Measurements from ENCODE around the gene LOXL1.

Gene LOXL1

GRCh38 chr15:73902121-73903020, 23.9 kb upstream of the LOXL1 start:
- no peaks in the 10 kb centered on the region; the same call in 1 of the 2 replicates for H3K27me3 ChIP-seq (ENCODE audit: insufficient read depth, low read length)

DNA sequence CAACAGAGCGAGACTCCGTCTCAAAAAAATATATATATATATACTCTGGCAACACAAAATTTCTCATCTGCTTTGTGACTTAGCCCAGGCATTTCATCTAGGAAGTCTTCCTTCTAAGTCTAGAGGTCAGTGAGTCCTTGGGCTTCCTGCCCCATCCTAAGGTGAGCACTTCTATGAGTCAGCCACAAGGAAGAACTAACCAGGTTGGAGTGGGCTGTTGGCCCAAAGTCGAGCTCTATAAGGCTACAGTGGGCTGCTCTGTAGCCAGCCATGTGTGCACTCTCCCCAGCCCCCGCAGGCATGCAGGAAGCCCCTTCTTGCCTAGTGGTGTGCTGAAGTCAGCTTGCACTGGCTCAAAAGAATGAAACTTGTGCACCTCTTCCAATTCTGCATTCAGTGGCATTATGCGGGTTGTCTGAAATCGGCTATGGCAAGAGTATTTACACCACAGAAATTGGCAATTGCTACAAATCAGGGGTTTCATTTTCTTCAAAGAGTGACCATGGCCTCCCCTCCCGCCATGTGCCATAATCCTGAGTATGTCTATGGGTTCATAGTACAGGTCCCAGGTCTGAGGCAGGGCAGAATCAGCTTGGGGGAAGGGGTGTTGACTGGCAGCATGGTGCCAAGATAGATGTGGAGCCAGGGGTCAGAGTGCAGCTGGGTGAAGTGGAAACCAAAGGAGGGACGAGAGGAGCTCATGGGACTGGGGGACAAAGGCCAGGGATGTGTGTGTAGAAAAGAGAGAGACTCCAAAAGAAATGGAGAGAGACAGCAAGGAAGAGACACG, 22.0 kb upstream of the LOXL1 start:
- no peak overlapping the region for H3K4me2 ChIP-seq (ENCODE audit: low read length)
- no peak overlapping the region for H2AFZ ChIP-seq (ENCODE audit: low read length)
- no peak overlapping the region for H3K27ac ChIP-seq (ENCODE audit: low read depth, low read length, poor library complexity, severe bottlenecking)
- no peaks in the 10 kb centered on the region for H3K79me2 ChIP-seq (ENCODE audit: insufficient read depth, low read length)
- no peaks in the 10 kb centered on the region for H3K9me3 ChIP-seq (ENCODE audit: low read length)
- H3F3A ChIP-seq (ENCODE audit: insufficient read depth, low read length) = no peaks in the 10 kb centered on the region
- H3K4me3 ChIP-seq (ENCODE audit: low read depth, low read length, poor library complexity, severe bottlenecking) = no peak overlapping the region
- no peaks in the 10 kb centered on the region for H3K36me3 ChIP-seq (ENCODE audit: insufficient read depth, low read length)
- no peaks in the 10 kb centered on the region; the same call in 1 of the 2 replicates for H3K27me3 ChIP-seq (ENCODE audit: insufficient read depth, low read length)
- no peaks in the 10 kb centered on the region for H4K20me1 ChIP-seq (ENCODE audit: insufficient read depth, low read length)
- no peak for TF ChIP-seq EZH2 (IDR thresholded peaks at IDR 0.05; ENCODE audit: borderline replicate concordance, low read length)
- TF ChIP-seq, protein P1, sequence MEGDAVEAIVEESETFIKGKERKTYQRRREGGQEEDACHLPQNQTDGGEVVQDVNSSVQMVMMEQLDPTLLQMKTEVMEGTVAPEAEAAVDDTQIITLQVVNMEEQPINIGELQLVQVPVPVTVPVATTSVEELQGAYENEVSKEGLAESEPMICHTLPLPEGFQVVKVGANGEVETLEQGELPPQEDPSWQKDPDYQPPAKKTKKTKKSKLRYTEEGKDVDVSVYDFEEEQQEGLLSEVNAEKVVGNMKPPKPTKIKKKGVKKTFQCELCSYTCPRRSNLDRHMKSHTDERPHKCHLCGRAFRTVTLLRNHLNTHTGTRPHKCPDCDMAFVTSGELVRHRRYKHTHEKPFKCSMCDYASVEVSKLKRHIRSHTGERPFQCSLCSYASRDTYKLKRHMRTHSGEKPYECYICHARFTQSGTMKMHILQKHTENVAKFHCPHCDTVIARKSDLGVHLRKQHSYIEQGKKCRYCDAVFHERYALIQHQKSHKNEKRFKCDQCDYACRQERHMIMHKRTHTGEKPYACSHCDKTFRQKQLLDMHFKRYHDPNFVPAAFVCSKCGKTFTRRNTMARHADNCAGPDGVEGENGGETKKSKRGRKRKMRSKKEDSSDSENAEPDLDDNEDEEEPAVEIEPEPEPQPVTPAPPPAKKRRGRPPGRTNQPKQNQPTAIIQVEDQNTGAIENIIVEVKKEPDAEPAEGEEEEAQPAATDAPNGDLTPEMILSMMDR (IDR thresholded peaks at IDR 0.05; ENCODE audit: low read length) = no peak
- no peak overlapping the region for H3K9ac ChIP-seq (ENCODE audit: low read length)
- H3K9me2 ChIP-seq (ENCODE audit: low read depth, low read length) = no peaks in the 10 kb centered on the region
- no peaks in the 10 kb centered on the region for H3K4me1 ChIP-seq (ENCODE audit: insufficient read depth, low read length, severe bottlenecking)

More at GRCh38 chr15:73902121-73903020, 23.9 kb upstream of the LOXL1 start:
- TF ChIP-seq, protein P1 (IDR thresholded peaks at IDR 0.05; ENCODE audit: low read length) = no peak
- no peak for TF ChIP-seq EZH2 (IDR thresholded peaks at IDR 0.05; ENCODE audit: borderline replicate concordance, low read length)
- Histone ChIP-seq H2AFZ (ENCODE audit: low read length) (no peak overlapping the region), H3K4me3 (ENCODE audit: low read depth, low read length, poor library complexity, severe bottlenecking) (no peak overlapping the region), H3K4me2 (ENCODE audit: low read length) (no peak overlapping the region), H3K27ac (ENCODE audit: low read depth, low read length, poor library complexity, severe bottlenecking) (no peak overlapping the region), H3K9ac (ENCODE audit: low read length) (no peak overlapping the region), H3K36me3 (ENCODE audit: insufficient read depth, low read length) (no peaks in the 10 kb centered on the region), H3K79me2 (ENCODE audit: insufficient read depth, low read length) (no peaks in the 10 kb centered on the region), H4K20me1 (ENCODE audit: insufficient read depth, low read length) (no peaks in the 10 kb centered on the region), H3F3A (ENCODE audit: insufficient read depth, low read length) (no peaks in the 10 kb centered on the region), H3K9me3 (ENCODE audit: low read length) (no peaks in the 10 kb centered on the region), H3K4me1 (ENCODE audit: insufficient read depth, low read length, severe bottlenecking) (no peaks in the 10 kb centered on the region), H3K9me2 (ENCODE audit: low read depth, low read length) (no peaks in the 10 kb centered on the region)

DNA sequence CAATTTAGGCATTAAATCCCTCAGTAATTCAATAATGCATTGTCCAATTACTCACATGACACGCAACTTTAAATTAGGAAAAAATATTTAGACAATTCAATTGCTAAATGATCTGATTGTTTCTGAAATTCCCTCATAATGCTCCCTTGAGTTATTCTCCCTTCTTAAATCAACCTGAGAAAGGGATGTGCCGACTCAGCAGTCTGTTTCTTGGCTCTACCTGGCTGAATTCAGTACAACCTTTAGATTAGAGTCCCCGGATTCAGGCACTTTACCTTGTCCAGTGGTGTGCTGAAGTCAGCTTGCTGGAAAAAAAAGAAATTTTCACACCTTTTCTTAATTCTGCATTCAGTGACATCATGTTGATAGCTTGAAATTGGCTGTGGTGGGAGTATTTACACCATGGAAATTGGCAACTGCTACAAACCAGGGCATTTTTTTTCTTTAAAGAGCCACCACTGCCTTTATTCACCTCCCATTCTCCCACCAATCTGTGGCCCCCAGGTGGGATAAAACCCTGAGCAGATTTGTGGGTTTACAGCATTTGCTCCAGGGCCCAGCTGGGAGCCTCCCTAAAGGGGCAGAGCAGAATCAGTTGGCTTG, 20.9 kb upstream of the LOXL1 start:
- H2AFZ ChIP-seq (ENCODE audit: low read length) = no peak overlapping the region
- no peak overlapping the region for H3K4me2 ChIP-seq (ENCODE audit: low read length)
- no peaks in the 10 kb centered on the region for H4K20me1 ChIP-seq (ENCODE audit: insufficient read depth, low read length)
- no peak overlapping the region for H3K4me3 ChIP-seq (ENCODE audit: low read depth, low read length, poor library complexity, severe bottlenecking)
- no peak overlapping the region for H3K9ac ChIP-seq (ENCODE audit: low read length)
- no peaks in the 10 kb centered on the region for H3K4me1 ChIP-seq (ENCODE audit: insufficient read depth, low read length, severe bottlenecking)
- H3K36me3 ChIP-seq (ENCODE audit: insufficient read depth, low read length) = no peaks in the 10 kb centered on the region
- H3K9me3 ChIP-seq (ENCODE audit: low read length) = no peaks in the 10 kb centered on the region
- H3K79me2 ChIP-seq (ENCODE audit: insufficient read depth, low read length) = no peaks in the 10 kb centered on the region
- no peaks in the 10 kb centered on the region for H3K9me2 ChIP-seq (ENCODE audit: low read depth, low read length)
- no peaks in the 10 kb centered on the region for H3F3A ChIP-seq (ENCODE audit: insufficient read depth, low read length)
- no peak overlapping the region for H3K27ac ChIP-seq (ENCODE audit: low read depth, low read length, poor library complexity, severe bottlenecking)
- TF ChIP-seq EZH2 (IDR thresholded peaks at IDR 0.05; ENCODE audit: borderline replicate concordance, low read length) = no peak
- TF ChIP-seq, protein P1 (IDR thresholded peaks at IDR 0.05; ENCODE audit: low read length) = no peak
- H3K27me3 ChIP-seq (ENCODE audit: insufficient read depth, low read length) = no peaks in the 10 kb centered on the region; the same call in 1 of the 2 replicates
